HepG2 (cell line): ENCODE results near the gene CBFA2T2. TPM values are rescaled to one million over a fixed set of nuclear protein-coding genes. Genes with fewer than 3 reads are reported as not detected.

ENCODE experiments used
- AHDC1 ChIP-seq: sonication (generic); formaldehyde crosslinking; IDR thresholded peaks from 2 replicates; pipeline ENCODE4 v1.5.1; 2020; ENCODE audit warnings: mild to moderate bottlenecking, missing genetic modification reagents, borderline replicate concordance
- AHR ChIP-seq: IDR thresholded peaks from 2 replicates; pipeline ENCODE4 v1.6.1; 2018; ENCODE audit warnings: missing genetic modification reagents, missing compliant biosample characterization
- FOXK2 ChIP-seq: fragments of 450-650 bp; IDR thresholded peaks from 2 replicates; pipeline ENCODE4 v1.6.1; 2016
- KLF16 ChIP-seq, 2 experiments: sonication (generic) in 1 of 2; formaldehyde crosslinking in 1 of 2; IDR thresholded peaks; 2 replicates each; pipeline versions ENCODE4 v1.6.1 to v1.8.0; 2016 to 2023; ENCODE audit warnings: missing genetic modification reagents in 2 of 2, missing compliant biosample characterization in 1 of 2
- PATZ1 ChIP-seq: sonication (generic); formaldehyde crosslinking; IDR thresholded peaks from 2 replicates; pipeline ENCODE4 v1.4.0; 2020; ENCODE audit warnings: missing genetic modification reagents
- ZHX2 ChIP-seq, 2 experiments: sonication (generic) in 1 of 2; formaldehyde crosslinking in 1 of 2; IDR thresholded peaks; 2 replicates each; pipeline versions ENCODE4 v1.6.1 to v1.9.0; 2014 to 2022; ENCODE audit warnings: antibody characterized with exemption in 1 of 2, borderline replicate concordance in 1 of 2, inconsistent platforms in 1 of 2, low read depth in 1 of 2, missing genetic modification reagents in 1 of 2
- ZNF710 ChIP-seq: sonication (generic); formaldehyde crosslinking; IDR thresholded peaks from 2 replicates; pipeline ENCODE4 v1.5.0; 2020; ENCODE audit warnings: mild to moderate bottlenecking, missing genetic modification reagents, borderline replicate concordance
- polyA plus RNA-seq, 8 experiments: library from polyadenylated mRNA; depleted of rRNA in 3 of 8; stranded (reverse) in 7 of 8; unstranded in 1 of 8; fragments of >200 nt; fragmentation: Illumina TruSeq in 4 of 8; extraction: Trizol in 4 of 8; gene quantifications; 2 replicates each; pipeline versions ENCODE4 v1.2.1 to v1.2.3, GENCODE V29; 2011 to 2016; ENCODE audit warnings: low read depth in 4 of 8, missing spikeins in 1 of 8, mixed read lengths in 1 of 8; ENCODE audit not compliant: insufficient read depth in 1 of 8
- total RNA-seq, 5 experiments: library from RNA; depleted of rRNA; stranded (reverse); fragments of >200 nt; fragmentation: Illumina TruSeq; extraction: Trizol; gene quantifications; 2 replicates each; pipeline ENCODE4 v1.2.3, GENCODE V29; 2016; ENCODE audit warnings: low read depth in 1 of 5

Gene CBFA2T2
- total and polyA plus RNA-seq, 2 of the 13 experiments (the other 11 are each of a cell fraction or from before 2014, with no cell fraction given) = 6.3 to 21.2 TPM

GRCh38 chr20:33537608-33538007 is 47.7 kb downstream of the CBFA2T2 start (continued):
- TF ChIP-seq AHR (CRISPR knock-in tag) (no peak), FOXK2 (0 out of 2 replicates have a peak, but pooled peaks have one; percentile 61), ZNF710 (CRISPR knock-in tag) (0 out of 2 replicates have a peak, but pooled peaks have one; percentile 21), AHDC1 (CRISPR knock-in tag) (peak; percentile 79; the same call in 1 of the 2 replicates), KLF16 (CRISPR knock-in tag; IDR thresholded peaks at IDR 0.05) (peak in 1 of 2 experiments; percentile 50; a peak in 1 of 4 replicates), PATZ1 (CRISPR knock-in tag) (0 out of 2 replicates have a peak, but pooled peaks have one; percentile 16), ZHX2 (IDR thresholded peaks at IDR 0.05; ENCODE audit: low read depth) (no peak), ZHX2 (CRISPR knock-in tag; IDR thresholded peaks at IDR 0.05; ENCODE audit: borderline replicate concordance) (peak; percentile 41; the same call in 1 of the 2 replicates)
